Thyroid gland (tissue), 4 donors: Measurements from ENCODE around the gene IGIP.

Source experiments
- POLR2A ChIP-seq, 2 donors: fragments of 450-650 bp; IDR thresholded peaks; one replicate each; pipeline ENCODE4 v1.6.1; 2017; ENCODE audit warnings: antibody characterized with exemption in 2 of 2, mild to moderate bottlenecking in 2 of 2, moderate library complexity in 1 of 2
- TF ChIP-seq, protein P1 (sequence below), 6 experiments: fragments of 200-600 bp in 3 of 6; fragments of 450-650 bp in 3 of 6; sonication (generic) in 3 of 6; IDR thresholded peaks; one replicate each; pipeline ENCODE4 v1.5.1; 2016 to 2019; ENCODE audit warnings: antibody characterized with exemption in 6 of 6, mild to moderate bottlenecking in 2 of 6, inconsistent platforms in 1 of 6, moderate library complexity in 1 of 6

GRCh38 chr5:140113699-140114263 is 12.0 kb upstream of the IGIP start, which contains the start of gene PURA:
- TF ChIP-seq, protein P1, sequence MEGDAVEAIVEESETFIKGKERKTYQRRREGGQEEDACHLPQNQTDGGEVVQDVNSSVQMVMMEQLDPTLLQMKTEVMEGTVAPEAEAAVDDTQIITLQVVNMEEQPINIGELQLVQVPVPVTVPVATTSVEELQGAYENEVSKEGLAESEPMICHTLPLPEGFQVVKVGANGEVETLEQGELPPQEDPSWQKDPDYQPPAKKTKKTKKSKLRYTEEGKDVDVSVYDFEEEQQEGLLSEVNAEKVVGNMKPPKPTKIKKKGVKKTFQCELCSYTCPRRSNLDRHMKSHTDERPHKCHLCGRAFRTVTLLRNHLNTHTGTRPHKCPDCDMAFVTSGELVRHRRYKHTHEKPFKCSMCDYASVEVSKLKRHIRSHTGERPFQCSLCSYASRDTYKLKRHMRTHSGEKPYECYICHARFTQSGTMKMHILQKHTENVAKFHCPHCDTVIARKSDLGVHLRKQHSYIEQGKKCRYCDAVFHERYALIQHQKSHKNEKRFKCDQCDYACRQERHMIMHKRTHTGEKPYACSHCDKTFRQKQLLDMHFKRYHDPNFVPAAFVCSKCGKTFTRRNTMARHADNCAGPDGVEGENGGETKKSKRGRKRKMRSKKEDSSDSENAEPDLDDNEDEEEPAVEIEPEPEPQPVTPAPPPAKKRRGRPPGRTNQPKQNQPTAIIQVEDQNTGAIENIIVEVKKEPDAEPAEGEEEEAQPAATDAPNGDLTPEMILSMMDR (IDR thresholded peaks at IDR 0.05), result peak in 2 of 6 experiments; percentile 16 to 23
- peak; percentile 60 to 91 for TF ChIP-seq POLR2A (IDR thresholded peaks at IDR 0.05)
